ENCODE data around the gene CACNG1. TPM values are rescaled to one million over a fixed set of nuclear protein-coding genes. Genes with fewer than 3 reads are reported as not detected.

Gene CACNG1
- total and polyA plus RNA-seq, 11 donors, result not detected

DNA sequence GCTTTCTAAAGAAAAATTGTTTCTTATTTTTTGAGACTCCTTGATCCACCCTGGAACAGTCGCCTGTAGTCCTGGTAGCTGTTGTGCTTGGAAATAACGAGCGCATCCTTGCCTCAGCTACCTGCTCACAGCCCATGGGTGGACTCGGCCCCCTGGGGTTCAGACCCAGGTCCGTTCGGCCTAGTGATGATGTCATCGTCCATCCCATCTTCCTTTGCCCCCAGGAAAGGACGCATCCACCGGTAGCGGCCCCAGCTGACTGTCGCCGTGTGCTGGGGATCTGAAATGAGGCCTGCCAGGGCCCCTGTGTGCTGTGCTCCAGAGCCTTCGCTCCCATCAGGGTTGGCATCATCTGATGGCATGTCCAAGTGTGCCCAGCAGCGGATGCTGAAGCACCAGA, 12.0 kb upstream of the CACNG1 start:
- Histone ChIP-seq H3K27me3 (no peaks in the 10 kb centered on the region), H3K4me1 (no peaks in the 10 kb centered on the region)
- no peak for ATAC-seq

GRCh38 chr17:67032985-67033384, 11.4 kb upstream of the CACNG1 start:
- H3K4me1 ChIP-seq, result no peaks in the 10 kb centered on the region
- ATAC-seq, result no peak
- no peaks in the 10 kb centered on the region for H3K27me3 ChIP-seq
- 89 to 94% (median 92%) methylated on average over 13 of the region's 13 CpGs for WGBS, 4 donors
- no peak for DNase-seq
- no peak overlapping the region for H3K27ac ChIP-seq
- no peak overlapping the region for H3K4me3 ChIP-seq
- H3K36me3 ChIP-seq, result no peaks in the 10 kb centered on the region
- no peak for TF ChIP-seq CTCF (IDR thresholded peaks at IDR 0.05)
- no peak for TF ChIP-seq POLR2A (IDR thresholded peaks at IDR 0.05)
- H3K9me3 ChIP-seq, result no peaks in the 10 kb centered on the region
- intact Hi-C loops (cut with DNase I), result no loop called here

More for the DNA sequence above, 12.0 kb upstream of the CACNG1 start:
- no peak for DNase-seq
- no peak overlapping the region for H3K4me3 ChIP-seq
- H3K27ac ChIP-seq, result no peak overlapping the region
- H3K36me3 ChIP-seq, result no peaks in the 10 kb centered on the region
- H3K9me3 ChIP-seq, result no peaks in the 10 kb centered on the region
- TF ChIP-seq POLR2A (IDR thresholded peaks at IDR 0.05) (no peak), CTCF (IDR thresholded peaks at IDR 0.05) (no peak)
- intact Hi-C loops (cut with DNase I), result no loop called here
- 88 to 93% (median 91%) methylated on average over 7 to 14 of the region's 14 CpGs for WGBS, 4 donors

- Histone ChIP-seq H3K4me3 (no peak overlapping the region), H3K27ac (no peak overlapping the region), H3K36me3 (no peaks in the 10 kb centered on the region), H3K9me3 (no peaks in the 10 kb centered on the region), H3K27me3 (no peaks in the 10 kb centered on the region), H3K4me1 (no peaks in the 10 kb centered on the region)
- DNase-seq, result no peak
- ATAC-seq, result peak in 3 of 4 donors; percentile 30 to 66 (median 37)
- intact Hi-C loops (cut with DNase I), result no loop called here
- 61 to 86% (median 77%) methylated on average over 7 to 9 of the region's 9 CpGs for WGBS, 4 donors
- TF ChIP-seq POLR2A (IDR thresholded peaks at IDR 0.05) (no peak), CTCF (IDR thresholded peaks at IDR 0.05) (no peak)
Observed at GRCh38 chr17:67033613-67034012, 10.7 kb upstream of the CACNG1 start.

- no peak for TF ChIP-seq POLR2A (IDR thresholded peaks at IDR 0.05)
- TF ChIP-seq CTCF (IDR thresholded peaks at IDR 0.05), result no peak
- Histone ChIP-seq H3K36me3 (no peaks in the 10 kb centered on the region), H3K4me3 (no peak overlapping the region), H3K27me3 (no peaks in the 10 kb centered on the region), H3K9me3 (no peaks in the 10 kb centered on the region), H3K4me1 (no peaks in the 10 kb centered on the region), H3K27ac (no peak overlapping the region)
- intact Hi-C loops (cut with DNase I), result no loop called here
- no peak for DNase-seq
- 75 to 86% (median 79%) methylated on average over 10 to 11 of the region's 11 CpGs for WGBS, 4 donors
- no peak for ATAC-seq
Observed at GRCh38 chr17:67035131-67036083, 8.9 kb upstream of the CACNG1 start.

Data from heart left ventricle (tissue), 16 donors.